Hepatocyte (in vitro differentiated cells): ENCODE results near the gene LYZ. TPM values are rescaled to one million over a fixed set of nuclear protein-coding genes. Genes with fewer than 3 reads are reported as not detected.

Experiments used
- DNase-seq: peaks from one replicate; pipeline ENCODE4 v3.0.0-alpha.2; 2016; ENCODE audit warnings: low spot score
- H2AFZ ChIP-seq: fragments of 200-600 bp; sonication (generic); 2 replicates; pipeline ENCODE4 v1.6.0; 2016; ENCODE audit warnings: antibody characterized with exemption, mild to moderate bottlenecking
- H3K27ac ChIP-seq: fragments of 200-600 bp; sonication (generic); 2 replicates; pipeline ENCODE4 v1.5.1; 2016; ENCODE audit warnings: mild to moderate bottlenecking
- H3K27me3 ChIP-seq: fragments of 200-600 bp; sonication (generic); 2 replicates; pipeline ENCODE4 v1.6.1; 2016
- H3K36me3 ChIP-seq: fragments of 200-600 bp; sonication (generic); replicated peaks from 2 replicates; pipeline ENCODE4 v1.5.1; 2016; ENCODE audit warnings: low read depth; ENCODE audit not compliant: insufficient read depth
- H3K4me1 ChIP-seq: fragments of 200-600 bp; sonication (generic); 2 replicates; pipeline ENCODE4 v1.5.1; 2016; ENCODE audit warnings: mild to moderate bottlenecking, moderate library complexity; ENCODE audit not compliant: insufficient read depth
- H3K4me2 ChIP-seq: fragments of 200-600 bp; sonication (generic); 2 replicates; pipeline ENCODE4 v1.6.0; 2016
- H3K4me3 ChIP-seq: fragments of 200-600 bp; sonication (generic); 2 replicates; pipeline ENCODE4 v1.5.1; 2016; ENCODE audit warnings: mild to moderate bottlenecking
- H3K79me2 ChIP-seq: fragments of 200-600 bp; sonication (generic); 2 replicates; pipeline ENCODE4 v1.6.0; 2017; ENCODE audit warnings: mild to moderate bottlenecking
- H3K9me2 ChIP-seq: fragments of 200-600 bp; sonication (generic); replicated peaks from 2 replicates; pipeline ENCODE4 v1.6.0; 2017; ENCODE audit warnings: mild to moderate bottlenecking; ENCODE audit not compliant: insufficient read depth
- H3K9me3 ChIP-seq: fragments of 200-600 bp; sonication (generic); 2 replicates; pipeline ENCODE4 v1.5.1; 2016; ENCODE audit warnings: low read depth, mild to moderate bottlenecking
- H4K20me1 ChIP-seq: fragments of 200-600 bp; sonication (generic); 2 replicates; pipeline ENCODE4 v1.6.0; 2016; ENCODE audit warnings: mild to moderate bottlenecking; ENCODE audit not compliant: insufficient read depth, poor library complexity, severe bottlenecking
- EZH2 ChIP-seq: fragments of 200-600 bp; sonication (generic); IDR thresholded peaks from 2 replicates; pipeline ENCODE4 v1.6.1; 2016; ENCODE audit warnings: antibody characterized with exemption, mild to moderate bottlenecking, borderline replicate concordance
- EZH2phosphoT487 ChIP-seq: fragments of 200-600 bp; sonication (generic); IDR thresholded peaks from one replicate; pipeline ENCODE4 v1.6.1; 2018; ENCODE audit warnings: antibody characterized with exemption, mild to moderate bottlenecking, low read depth, moderate library complexity; ENCODE audit not compliant: unreplicated experiment, severe bottlenecking
- WGBS: methylation state at CpG from one replicate; pipeline ENCODE4 v1.1.6; 2016; ENCODE audit warnings: low lambda C conversion rate; ENCODE audit errors: missing lambda C conversion rate; 5-methylcytosine and 5-hydroxymethylcytosine counted together
- polyA plus RNA-seq: library from polyadenylated mRNA; unstranded; fragments of >200 nt; fragmentation: Nextera tagmentation; extraction: Ambion mirVana; gene quantifications from 2 replicates; pipeline ENCODE4 v1.2.1, GENCODE V29; 2016
- total RNA-seq: library from RNA; depleted of rRNA; stranded (reverse); fragments of >200 nt; gene quantifications from 2 replicates; pipeline ENCODE4 v1.2.3, GENCODE V29; 2014
- TF ChIP-seq, protein P1 (sequence below): fragments of 200-600 bp; sonication (generic); IDR thresholded peaks from 2 replicates; pipeline ENCODE4 v1.5.1; 2016; ENCODE audit warnings: antibody characterized with exemption, mild to moderate bottlenecking; ENCODE audit not compliant: poor library complexity

LYZ gene
- 282 and 304 TPM in 2 replicates for total RNA-seq
- polyA plus RNA-seq = 129 and 170 TPM in 2 replicates

DNA sequence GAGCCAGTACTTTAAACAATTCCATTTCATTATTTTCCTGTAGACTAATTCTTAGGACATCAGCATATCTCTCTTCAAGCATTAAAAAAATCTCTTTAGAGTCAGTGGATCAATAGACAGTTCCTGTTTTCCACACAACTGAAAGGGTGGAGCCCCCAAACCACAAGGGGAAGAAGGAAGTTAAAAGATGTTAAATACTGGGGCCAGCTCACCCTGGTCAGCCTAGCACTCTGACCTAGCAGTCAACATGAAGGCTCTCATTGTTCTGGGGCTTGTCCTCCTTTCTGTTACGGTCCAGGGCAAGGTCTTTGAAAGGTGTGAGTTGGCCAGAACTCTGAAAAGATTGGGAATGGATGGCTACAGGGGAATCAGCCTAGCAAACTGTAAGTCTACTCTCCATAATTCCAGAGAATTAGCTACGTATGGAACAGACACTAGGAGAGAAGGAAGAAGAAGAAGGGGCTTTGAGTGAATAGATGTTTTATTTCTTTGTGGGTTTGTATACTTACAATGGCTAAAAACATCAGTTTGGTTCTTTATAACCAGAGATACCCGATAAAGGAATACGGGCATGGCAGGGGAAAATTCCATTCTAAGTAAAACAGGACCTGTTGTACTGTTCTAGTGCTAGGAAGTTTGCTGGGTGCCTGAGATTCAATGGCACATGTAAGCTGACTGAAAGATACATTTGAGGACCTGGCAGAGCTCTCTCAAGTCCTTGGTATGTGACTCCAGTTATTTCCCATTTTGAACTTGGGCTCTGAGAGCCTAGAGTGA is at the start of gene LYZ:
Gene LYZ, plus strand, starts transcription at position 220 of the 777 bp plus-strand sequence. Its CDS starts 28 bp downstream, at position 248.
- Histone ChIP-seq H3K9me3 (no peaks in the 10 kb centered on the region), H3K9me2 (no peaks in the 10 kb centered on the region), H2AFZ (no peak within 1 kb of the TSS), H3K4me2 (no peak within 1 kb of the TSS), H3K4me1 (no peaks in the 10 kb centered on the region), H3K36me3 (no peaks in the 10 kb centered on the region), H3K4me3 (no peak within 1 kb of the TSS), H3K27me3 (no peaks in the 10 kb centered on the region), H4K20me1 (no peaks in the 10 kb centered on the region), H3K27ac (peak within 1 kb of the TSS; percentile 38), H3K79me2 (no peaks in the 10 kb centered on the region)
- no peak for DNase-seq
- WGBS = 91% methylated on average over 4 of the region's 4 CpGs
- TF ChIP-seq EZH2 (no peak), EZH2phosphoT487 (no peak)
- TF ChIP-seq, protein P1, sequence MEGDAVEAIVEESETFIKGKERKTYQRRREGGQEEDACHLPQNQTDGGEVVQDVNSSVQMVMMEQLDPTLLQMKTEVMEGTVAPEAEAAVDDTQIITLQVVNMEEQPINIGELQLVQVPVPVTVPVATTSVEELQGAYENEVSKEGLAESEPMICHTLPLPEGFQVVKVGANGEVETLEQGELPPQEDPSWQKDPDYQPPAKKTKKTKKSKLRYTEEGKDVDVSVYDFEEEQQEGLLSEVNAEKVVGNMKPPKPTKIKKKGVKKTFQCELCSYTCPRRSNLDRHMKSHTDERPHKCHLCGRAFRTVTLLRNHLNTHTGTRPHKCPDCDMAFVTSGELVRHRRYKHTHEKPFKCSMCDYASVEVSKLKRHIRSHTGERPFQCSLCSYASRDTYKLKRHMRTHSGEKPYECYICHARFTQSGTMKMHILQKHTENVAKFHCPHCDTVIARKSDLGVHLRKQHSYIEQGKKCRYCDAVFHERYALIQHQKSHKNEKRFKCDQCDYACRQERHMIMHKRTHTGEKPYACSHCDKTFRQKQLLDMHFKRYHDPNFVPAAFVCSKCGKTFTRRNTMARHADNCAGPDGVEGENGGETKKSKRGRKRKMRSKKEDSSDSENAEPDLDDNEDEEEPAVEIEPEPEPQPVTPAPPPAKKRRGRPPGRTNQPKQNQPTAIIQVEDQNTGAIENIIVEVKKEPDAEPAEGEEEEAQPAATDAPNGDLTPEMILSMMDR = no peak

DNA sequence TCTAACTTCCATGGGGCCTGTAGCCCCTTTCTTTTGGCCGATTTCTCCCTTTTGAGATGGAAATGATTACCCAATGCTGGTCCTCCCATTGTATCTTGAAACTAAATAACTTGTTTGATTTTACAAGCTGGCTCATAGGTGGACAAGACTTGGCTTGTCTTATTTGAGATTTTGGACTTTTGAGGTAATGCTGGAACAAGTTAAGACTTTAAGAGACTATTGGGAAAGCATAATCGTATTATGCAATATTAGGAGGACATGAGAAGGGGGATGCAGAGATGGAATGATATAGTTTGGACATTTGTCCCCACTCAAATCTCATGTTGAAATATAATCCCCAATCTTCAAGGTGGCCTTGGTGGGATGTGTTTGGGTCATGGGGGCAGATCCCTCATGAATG is 49.2 kb upstream of the LYZ start:
- H3K27me3 ChIP-seq = no peaks in the 10 kb centered on the region
- H3K4me1 ChIP-seq = no peaks in the 10 kb centered on the region
- no peak for TF ChIP-seq EZH2
- TF ChIP-seq EZH2phosphoT487 = no peak
- TF ChIP-seq, protein P1 = no peak
- H2AFZ ChIP-seq = no peak overlapping the region
- H3K9me3 ChIP-seq = no peaks in the 10 kb centered on the region
- H3K9me2 ChIP-seq = no peaks in the 10 kb centered on the region
- no peaks in the 10 kb centered on the region for H3K36me3 ChIP-seq
- H3K27ac ChIP-seq = no peak overlapping the region
- no peak overlapping the region for H3K4me2 ChIP-seq
- 84% methylated on average over 2 of the region's 2 CpGs for WGBS
- no peak for DNase-seq
- H3K79me2 ChIP-seq = no peaks in the 10 kb centered on the region
- no peaks in the 10 kb centered on the region for H4K20me1 ChIP-seq
- no peak overlapping the region for H3K4me3 ChIP-seq

DNA sequence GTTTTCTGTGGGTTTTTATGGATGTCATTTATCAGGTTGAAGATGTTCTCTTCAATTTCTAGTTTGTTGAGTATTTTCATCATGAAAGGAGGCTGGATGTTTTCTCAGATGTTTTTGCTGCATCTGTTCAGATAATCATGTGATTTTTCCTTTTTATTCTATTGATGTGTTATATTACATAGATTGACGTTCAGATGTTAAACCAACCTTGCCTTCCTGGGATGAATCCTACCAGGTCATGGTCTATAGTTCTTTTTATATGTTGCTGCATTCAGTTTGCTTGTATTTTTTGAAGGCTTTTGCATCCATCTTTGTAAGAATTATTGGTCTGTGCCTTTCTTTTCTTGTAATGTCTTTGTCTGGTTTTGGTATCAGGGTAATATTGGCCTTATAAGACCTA is 43.9 kb upstream of the LYZ start:
- TF ChIP-seq EZH2 = no peak
- TF ChIP-seq EZH2phosphoT487 = no peak
- TF ChIP-seq, protein P1 = no peak

More for the DNA sequence above, 43.9 kb upstream of the LYZ start:
- Histone ChIP-seq H3K9me2 (no peaks in the 10 kb centered on the region), H3K27me3 (no peaks in the 10 kb centered on the region), H3K4me3 (no peak overlapping the region), H4K20me1 (no peaks in the 10 kb centered on the region), H3K4me1 (no peaks in the 10 kb centered on the region), H3K4me2 (no peak overlapping the region), H3K9me3 (no peaks in the 10 kb centered on the region), H3K36me3 (no peaks in the 10 kb centered on the region), H3K27ac (no peak overlapping the region), H2AFZ (no peak overlapping the region), H3K79me2 (no peaks in the 10 kb centered on the region)
- no peak for DNase-seq
- WGBS = 100% methylated on average over 1 of the region's 1 CpG
